GM18870 (cell line): ENCODE results near the gene N4BP2L2.

Experiments
- ATAC-seq: cut with Tn5 transposase; IDR thresholded peaks from one replicate; pipeline ENCODE4 v1.9.1; 2021; ENCODE audit warnings: moderate library complexity; ENCODE audit not compliant: unreplicated experiment

Gene N4BP2L2

GRCh38 chr13:32383836-32384618 lies 154.6 kb downstream of the N4BP2L2 start:
- ATAC-seq = no peak
